GM12878 (cell line): Measurements from ENCODE around the gene PLPP3. TPM values are rescaled to one million over a fixed set of nuclear protein-coding genes. Genes with fewer than 3 reads are reported as not detected.
A peak's percentile ranks its signal among the peaks of the same experiment; 100 is the strongest.

Experiments used
- CBX3 ChIP-seq: fragments of 200-600 bp; sonication (generic); IDR thresholded peaks from 2 replicates; pipeline ENCODE4 v1.6.1; 2016; ENCODE audit warnings: low read depth, borderline replicate concordance
- CREM ChIP-seq: IDR thresholded peaks from 2 replicates; pipeline ENCODE4 v1.6.1; 2014; ENCODE audit warnings: antibody characterized with exemption, low read depth
- HCFC1 ChIP-seq: fragments of 150-350 bp; IDR thresholded peaks from 2 replicates; pipeline ENCODE4 v1.6.1; 2014; ENCODE audit warnings: low read length
- KLF5 ChIP-seq: fragments of 450-650 bp; IDR thresholded peaks from 2 replicates; pipeline ENCODE4 v1.6.1; 2014; ENCODE audit warnings: mild to moderate bottlenecking; ENCODE audit not compliant: partially characterized antibody
- MAX ChIP-seq: IDR thresholded peaks from 2 replicates; pipeline ENCODE4 v1.6.1; 2012; ENCODE audit warnings: low read depth, low read length, improper control_type of control experiment
- MYC ChIP-seq: IDR thresholded peaks from 2 replicates; pipeline ENCODE4 v1.6.1; 2011; ENCODE audit warnings: mild to moderate bottlenecking, low read length, moderate library complexity, inconsistent platforms; ENCODE audit not compliant: insufficient read depth, insufficient replicate concordance, insufficient read length, severe bottlenecking
- PBX3 ChIP-seq: IDR thresholded peaks from 2 replicates; pipeline ENCODE4 v1.6.1; 2011; ENCODE audit warnings: mild to moderate bottlenecking, low read depth, low read length, moderate library complexity; ENCODE audit not compliant: insufficient replicate concordance
- PML ChIP-seq: IDR thresholded peaks from 2 replicates; pipeline ENCODE4 v1.6.1; 2012; ENCODE audit warnings: low read length, inconsistent platforms
- SIN3A ChIP-seq: IDR thresholded peaks from 2 replicates; pipeline ENCODE4 v1.6.1; 2012; ENCODE audit warnings: low read depth, low read length, improper control_type of control experiment
- SIX5 ChIP-seq: IDR thresholded peaks from 2 replicates; pipeline ENCODE4 v1.6.1; 2011; ENCODE audit warnings: mild to moderate bottlenecking, low read depth, low read length, moderate library complexity; ENCODE audit not compliant: severe bottlenecking
- TAF1 ChIP-seq: IDR thresholded peaks from 2 replicates; pipeline ENCODE4 v1.6.1; 2011; ENCODE audit warnings: mild to moderate bottlenecking, low read depth, low read length, borderline replicate concordance
- TBL1XR1 ChIP-seq: IDR thresholded peaks from 2 replicates; pipeline ENCODE4 v1.6.1; 2012; ENCODE audit warnings: low read depth, low read length, improper control_type of control experiment
- USF2 ChIP-seq: IDR thresholded peaks from 2 replicates; pipeline ENCODE4 v1.6.1; 2011; ENCODE audit warnings: low read depth, low read length, improper control_type of control experiment, borderline replicate concordance
- ZNF217 ChIP-seq: fragments of 450-650 bp; IDR thresholded peaks from 2 replicates; pipeline ENCODE4 v1.6.1; 2017; ENCODE audit warnings: antibody characterized with exemption, mild to moderate bottlenecking
- ZZZ3 ChIP-seq: IDR thresholded peaks from 2 replicates; pipeline ENCODE4 v1.6.1; 2011; ENCODE audit warnings: low read depth; ENCODE audit not compliant: control insufficient read depth, insufficient read length
- polyA plus RNA-seq, 11 experiments: library from polyadenylated mRNA; depleted of rRNA in 4 of 11; unstranded in 6 of 11; stranded (reverse) in 5 of 11; fragments of >200 nt; fragmentation: Nextera tagmentation in 4 of 11; fragmentation: Illumina TruSeq in 1 of 11; extraction: Ambion mirVana in 4 of 11; extraction: Trizol in 1 of 11; gene quantifications; 1 replicate in 1 of 11; 2 replicates in 10 of 11; pipeline versions ENCODE4 v1.2.1 to v1.2.3, GENCODE V29; 2011 to 2016; ENCODE audit warnings: inconsistent platforms in 2 of 11, missing spikeins in 2 of 11, low read depth in 1 of 11
- total RNA-seq, 4 experiments: library from RNA; depleted of rRNA in 3 of 4; stranded (reverse); fragments of >200 nt in 3 of 4; fragmentation: Illumina TruSeq in 1 of 4; extraction: Trizol in 1 of 4; gene quantifications; 2 replicates each; pipeline versions ENCODE4 v1.2.1 to v1.2.3, GENCODE V29; 2013 to 2021
- TF ChIP-seq, protein P1 (sequence below): IDR thresholded peaks from 2 replicates; pipeline ENCODE4 v1.6.1; 2012; ENCODE audit warnings: mild to moderate bottlenecking, low read depth, low read length
- TF ChIP-seq, protein P2 (sequence below): fragments of 450-650 bp; IDR thresholded peaks from 2 replicates; pipeline ENCODE4 v1.6.1; 2017; ENCODE audit warnings: mild to moderate bottlenecking, moderate library complexity
- TF ChIP-seq, protein P3 (sequence below): fragments of 450-650 bp; IDR thresholded peaks from 2 replicates; pipeline ENCODE4 v1.6.1; 2017; ENCODE audit warnings: antibody characterized with exemption, mild to moderate bottlenecking, moderate library complexity

The PLPP3 gene
- total and polyA plus RNA-seq, 10 of the 15 experiments (the other 5 are each of a cell fraction or from before 2014, with no cell fraction given) = 6.4 to 26.8 (median 9.5) TPM

DNA sequence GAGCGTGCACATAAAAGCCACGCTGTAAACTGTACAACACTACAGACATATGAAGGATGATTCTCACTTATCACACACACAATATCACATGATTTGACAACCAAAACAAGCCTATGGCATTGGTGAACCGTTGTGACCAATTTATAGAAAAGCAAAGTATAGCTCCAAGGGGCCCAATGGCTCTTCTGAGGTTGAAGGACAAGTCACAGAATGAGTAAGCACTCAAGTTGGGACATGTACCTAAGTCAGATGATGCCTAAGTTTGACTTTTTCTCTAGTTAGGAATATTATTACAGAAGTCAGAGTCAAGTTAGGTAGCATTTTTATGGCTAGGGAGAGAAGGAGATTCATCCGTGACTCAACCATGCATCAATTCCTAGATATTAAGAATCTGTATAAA lies 45.7 kb downstream of the PLPP3 start (continued):
- TF ChIP-seq CREM = peak; percentile 75
- TF ChIP-seq ZNF217 = no peak
- no peak for TF ChIP-seq HCFC1
- TF ChIP-seq SIN3A = no peak
- TF ChIP-seq CBX3 = no peak
- TF ChIP-seq MYC = no peak
- TF ChIP-seq ZZZ3 = no peak
- TF ChIP-seq KLF5 = no peak
- no peak for TF ChIP-seq PML
- TF ChIP-seq, protein P1, sequence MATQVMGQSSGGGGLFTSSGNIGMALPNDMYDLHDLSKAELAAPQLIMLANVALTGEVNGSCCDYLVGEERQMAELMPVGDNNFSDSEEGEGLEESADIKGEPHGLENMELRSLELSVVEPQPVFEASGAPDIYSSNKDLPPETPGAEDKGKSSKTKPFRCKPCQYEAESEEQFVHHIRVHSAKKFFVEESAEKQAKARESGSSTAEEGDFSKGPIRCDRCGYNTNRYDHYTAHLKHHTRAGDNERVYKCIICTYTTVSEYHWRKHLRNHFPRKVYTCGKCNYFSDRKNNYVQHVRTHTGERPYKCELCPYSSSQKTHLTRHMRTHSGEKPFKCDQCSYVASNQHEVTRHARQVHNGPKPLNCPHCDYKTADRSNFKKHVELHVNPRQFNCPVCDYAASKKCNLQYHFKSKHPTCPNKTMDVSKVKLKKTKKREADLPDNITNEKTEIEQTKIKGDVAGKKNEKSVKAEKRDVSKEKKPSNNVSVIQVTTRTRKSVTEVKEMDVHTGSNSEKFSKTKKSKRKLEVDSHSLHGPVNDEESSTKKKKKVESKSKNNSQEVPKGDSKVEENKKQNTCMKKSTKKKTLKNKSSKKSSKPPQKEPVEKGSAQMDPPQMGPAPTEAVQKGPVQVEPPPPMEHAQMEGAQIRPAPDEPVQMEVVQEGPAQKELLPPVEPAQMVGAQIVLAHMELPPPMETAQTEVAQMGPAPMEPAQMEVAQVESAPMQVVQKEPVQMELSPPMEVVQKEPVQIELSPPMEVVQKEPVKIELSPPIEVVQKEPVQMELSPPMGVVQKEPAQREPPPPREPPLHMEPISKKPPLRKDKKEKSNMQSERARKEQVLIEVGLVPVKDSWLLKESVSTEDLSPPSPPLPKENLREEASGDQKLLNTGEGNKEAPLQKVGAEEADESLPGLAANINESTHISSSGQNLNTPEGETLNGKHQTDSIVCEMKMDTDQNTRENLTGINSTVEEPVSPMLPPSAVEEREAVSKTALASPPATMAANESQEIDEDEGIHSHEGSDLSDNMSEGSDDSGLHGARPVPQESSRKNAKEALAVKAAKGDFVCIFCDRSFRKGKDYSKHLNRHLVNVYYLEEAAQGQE = no peak
- no peak for TF ChIP-seq SIX5
- TF ChIP-seq, protein P2, sequence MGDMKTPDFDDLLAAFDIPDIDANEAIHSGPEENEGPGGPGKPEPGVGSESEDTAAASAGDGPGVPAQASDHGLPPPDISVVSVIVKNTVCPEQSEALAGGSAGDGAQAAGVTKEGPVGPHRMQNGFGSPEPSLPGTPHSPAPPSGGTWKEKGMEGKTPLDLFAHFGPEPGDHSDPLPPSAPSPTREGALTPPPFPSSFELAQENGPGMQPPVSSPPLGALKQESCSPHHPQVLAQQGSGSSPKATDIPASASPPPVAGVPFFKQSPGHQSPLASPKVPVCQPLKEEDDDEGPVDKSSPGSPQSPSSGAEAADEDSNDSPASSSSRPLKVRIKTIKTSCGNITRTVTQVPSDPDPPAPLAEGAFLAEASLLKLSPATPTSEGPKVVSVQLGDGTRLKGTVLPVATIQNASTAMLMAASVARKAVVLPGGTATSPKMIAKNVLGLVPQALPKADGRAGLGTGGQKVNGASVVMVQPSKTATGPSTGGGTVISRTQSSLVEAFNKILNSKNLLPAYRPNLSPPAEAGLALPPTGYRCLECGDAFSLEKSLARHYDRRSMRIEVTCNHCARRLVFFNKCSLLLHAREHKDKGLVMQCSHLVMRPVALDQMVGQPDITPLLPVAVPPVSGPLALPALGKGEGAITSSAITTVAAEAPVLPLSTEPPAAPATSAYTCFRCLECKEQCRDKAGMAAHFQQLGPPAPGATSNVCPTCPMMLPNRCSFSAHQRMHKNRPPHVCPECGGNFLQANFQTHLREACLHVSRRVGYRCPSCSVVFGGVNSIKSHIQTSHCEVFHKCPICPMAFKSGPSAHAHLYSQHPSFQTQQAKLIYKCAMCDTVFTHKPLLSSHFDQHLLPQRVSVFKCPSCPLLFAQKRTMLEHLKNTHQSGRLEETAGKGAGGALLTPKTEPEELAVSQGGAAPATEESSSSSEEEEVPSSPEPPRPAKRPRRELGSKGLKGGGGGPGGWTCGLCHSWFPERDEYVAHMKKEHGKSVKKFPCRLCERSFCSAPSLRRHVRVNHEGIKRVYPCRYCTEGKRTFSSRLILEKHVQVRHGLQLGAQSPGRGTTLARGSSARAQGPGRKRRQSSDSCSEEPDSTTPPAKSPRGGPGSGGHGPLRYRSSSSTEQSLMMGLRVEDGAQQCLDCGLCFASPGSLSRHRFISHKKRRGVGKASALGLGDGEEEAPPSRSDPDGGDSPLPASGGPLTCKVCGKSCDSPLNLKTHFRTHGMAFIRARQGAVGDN = no peak
- no peak for TF ChIP-seq PBX3
- TF ChIP-seq TBL1XR1 = no peak
- TF ChIP-seq, protein P3, sequence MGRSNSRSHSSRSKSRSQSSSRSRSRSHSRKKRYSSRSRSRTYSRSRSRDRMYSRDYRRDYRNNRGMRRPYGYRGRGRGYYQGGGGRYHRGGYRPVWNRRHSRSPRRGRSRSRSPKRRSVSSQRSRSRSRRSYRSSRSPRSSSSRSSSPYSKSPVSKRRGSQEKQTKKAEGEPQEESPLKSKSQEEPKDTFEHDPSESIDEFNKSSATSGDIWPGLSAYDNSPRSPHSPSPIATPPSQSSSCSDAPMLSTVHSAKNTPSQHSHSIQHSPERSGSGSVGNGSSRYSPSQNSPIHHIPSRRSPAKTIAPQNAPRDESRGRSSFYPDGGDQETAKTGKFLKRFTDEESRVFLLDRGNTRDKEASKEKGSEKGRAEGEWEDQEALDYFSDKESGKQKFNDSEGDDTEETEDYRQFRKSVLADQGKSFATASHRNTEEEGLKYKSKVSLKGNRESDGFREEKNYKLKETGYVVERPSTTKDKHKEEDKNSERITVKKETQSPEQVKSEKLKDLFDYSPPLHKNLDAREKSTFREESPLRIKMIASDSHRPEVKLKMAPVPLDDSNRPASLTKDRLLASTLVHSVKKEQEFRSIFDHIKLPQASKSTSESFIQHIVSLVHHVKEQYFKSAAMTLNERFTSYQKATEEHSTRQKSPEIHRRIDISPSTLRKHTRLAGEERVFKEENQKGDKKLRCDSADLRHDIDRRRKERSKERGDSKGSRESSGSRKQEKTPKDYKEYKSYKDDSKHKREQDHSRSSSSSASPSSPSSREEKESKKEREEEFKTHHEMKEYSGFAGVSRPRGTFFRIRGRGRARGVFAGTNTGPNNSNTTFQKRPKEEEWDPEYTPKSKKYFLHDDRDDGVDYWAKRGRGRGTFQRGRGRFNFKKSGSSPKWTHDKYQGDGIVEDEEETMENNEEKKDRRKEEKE = no peak
- TF ChIP-seq MAX = no peak
- no peak for TF ChIP-seq TAF1
- no peak for TF ChIP-seq USF2
